NCI-H82 (cell line): ENCODE measurements around the gene ZEB1.
A peak's percentile ranks its signal among the peaks of the same experiment; 100 is the strongest.
"Not testable (repeated sequence)": the region's sequence is repeated elsewhere in the genome, so short reads cannot be mapped to it uniquely, and the experiment has no call there.

Experiments
- DNase-seq: peaks from one replicate; lab custom pipeline; 2025; lab: John Stamatoyannopoulos, UW

Gene ZEB1

GRCh38 chr10:31422634-31423033 is 103.6 kb downstream of the ZEB1 start:
- DNase-seq = no peak

GRCh38 chr10:31424473-31424872 is 105.5 kb downstream of the ZEB1 start:
- no peak for DNase-seq

GRCh38 chr10:31426401-31426800 is 107.4 kb downstream of the ZEB1 start:
- peak; percentile 47 for DNase-seq

- not testable (repeated sequence) for DNase-seq
These were observed 108.3 kb downstream of the ZEB1 start for GRCh38 chr10:31427334-31427733.

- DNase-seq = not testable (repeated sequence)
These were observed 109.5 kb downstream of the ZEB1 start for GRCh38 chr10:31428499-31428898.

- no peak for DNase-seq
These were observed 112.0 kb downstream of the ZEB1 start for GRCh38 chr10:31431021-31431420.

- DNase-seq = no peak
These were observed 118.9 kb downstream of the ZEB1 start for GRCh38 chr10:31437959-31438358.

- DNase-seq = no peak
These were observed 132.8 kb downstream of the ZEB1 start for GRCh38 chr10:31451766-31452165.

- no peak for DNase-seq
These were observed 137.5 kb downstream of the ZEB1 start for GRCh38 chr10:31456468-31456867.

GRCh38 chr10:31457858-31458257 is 138.8 kb downstream of the ZEB1 start:
- DNase-seq = no peak

GRCh38 chr10:31458974-31459373 is 140.0 kb downstream of the ZEB1 start:
- no peak for DNase-seq

GRCh38 chr10:31460242-31460641 is 141.2 kb downstream of the ZEB1 start:
- no peak for DNase-seq

- no peak for DNase-seq
These were observed 145.5 kb downstream of the ZEB1 start for GRCh38 chr10:31464552-31464951.

GRCh38 chr10:31466313-31466712 is 147.3 kb downstream of the ZEB1 start:
- no peak for DNase-seq

GRCh38 chr10:31467791-31468535 is 148.9 kb downstream of the ZEB1 start:
- DNase-seq = no peak

GRCh38 chr10:31468536-31468859 is 149.5 kb downstream of the ZEB1 start:
- DNase-seq = no peak

- DNase-seq = no peak
These were observed 156.5 kb downstream of the ZEB1 start for GRCh38 chr10:31475519-31475918.

- no peak for DNase-seq
These were observed 157.1 kb downstream of the ZEB1 start for GRCh38 chr10:31476088-31476487.

GRCh38 chr10:31477584-31477983 is 158.6 kb downstream of the ZEB1 start:
- no peak for DNase-seq

- DNase-seq = no peak
These were observed 160.7 kb downstream of the ZEB1 start for GRCh38 chr10:31479752-31480151.

- no peak for DNase-seq
These were observed 164.5 kb downstream of the ZEB1 start for GRCh38 chr10:31483546-31483945.

GRCh38 chr10:31484431-31485135 is 165.6 kb downstream of the ZEB1 start:
- no peak for DNase-seq

- DNase-seq = peak; percentile 58
These were observed 172.0 kb downstream of the ZEB1 start for GRCh38 chr10:31490858-31491504.
